Heart left ventricle (tissue), 13 donors: ENCODE data around the gene RNF208.

ENCODE experiments used
- CTCF ChIP-seq, 12 donors: fragments of 200-600 bp; sonication (generic) in 4 of 12; IDR thresholded peaks; one replicate each; pipeline versions ENCODE4 v1.5.0 to v1.8.0; 2018 to 2022; ENCODE audit warnings: antibody characterized with exemption in 12 of 12, mild to moderate bottlenecking in 5 of 12
- POLR2A ChIP-seq, 2 donors: fragments of 450-650 bp; IDR thresholded peaks; one replicate each; pipeline ENCODE4 v1.6.1; 2017; ENCODE audit warnings: antibody characterized with exemption in 2 of 2, mild to moderate bottlenecking in 2 of 2, moderate library complexity in 2 of 2
- donor health status: ischemic (EF 13 %, LVEDD 7.1; RV severe dilation, severe dysfunction).
- donor health status: DM: no; HTN: yes; CAD: no.
- donor health status: DM: no; HTN: no; CAD: no.
- donor health status: ischemic (EF 25% LVEDD 6.9; RV normal size, moderate dysfunction).
- donor health status: ischemic (EF 25% LVEDD 5.7; RV mildly dilated, moderate dysfunction).
- donor health status: ischemic (EF 35%, LVEDD 5.7; RV mildly dilated, moderate dysfunction).
- donor health status: nonischemic (EF 11% LVEDD 7.7; RV severe dilation, severe dysfunction).
- donor health status: DM: yes; HTN: yes; CAD: no.
- donor health status: PGD.
- donor health status: ischemic (EF 29% LVEDD 5.4; RV normal size, mild dysfunction).
- donor health status: nonischemic (EF 23%, LVEDD 6.1; RV moderate dilation, normal function).

- TF ChIP-seq CTCF (IDR thresholded peaks at IDR 0.05) (no peak), POLR2A (IDR thresholded peaks at IDR 0.05) (no peak)
These were observed 46.6 kb upstream of the RNF208 start for GRCh38 chr9:137268538-137269201.
